GM19035 (cell line): ENCODE data around the gene ADAMTS15.
"Not testable (repeated sequence)": the region's sequence is repeated elsewhere in the genome, so short reads cannot be mapped to it uniquely, and the experiment has no call there.

ENCODE experiments used
- ATAC-seq: cut with Tn5 transposase; IDR thresholded peaks from one replicate; pipeline ENCODE4 v1.9.1; 2021; ENCODE audit not compliant: unreplicated experiment

Gene ADAMTS15

DNA sequence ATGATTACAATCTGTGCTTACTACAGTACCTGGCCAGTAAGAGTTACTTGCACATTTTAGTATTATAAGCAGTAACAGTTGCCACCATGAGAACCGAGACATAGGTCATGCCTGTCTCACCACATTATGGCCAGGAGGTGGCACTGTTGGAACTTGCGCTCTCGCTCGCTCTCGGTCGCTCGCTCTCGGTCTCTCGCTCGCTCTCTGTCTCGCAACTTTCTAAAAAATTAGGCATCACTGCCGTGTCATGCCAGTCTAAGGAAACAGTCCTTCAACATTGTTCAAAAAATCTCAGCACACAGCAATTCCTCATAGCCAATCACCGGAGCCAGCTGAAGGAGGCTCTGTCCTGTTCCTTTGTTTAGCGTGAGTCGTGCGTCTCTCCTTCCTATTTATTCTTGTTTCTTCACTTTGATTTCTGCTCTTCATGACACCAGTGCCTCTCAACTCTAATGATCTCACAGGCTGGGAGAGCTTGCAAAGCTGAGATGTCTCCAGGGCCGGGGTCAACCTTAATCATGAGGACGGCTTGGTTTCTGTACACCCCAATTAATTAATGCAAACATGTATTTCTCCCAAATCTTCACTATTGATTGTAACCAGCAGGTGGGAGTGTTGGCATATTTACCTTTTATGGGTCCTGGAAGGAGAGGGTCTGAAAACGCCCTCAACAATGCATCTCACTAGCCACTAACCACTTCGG, 13.8 kb upstream of the ADAMTS15 start:
- peak; percentile 87 for ATAC-seq

DNA sequence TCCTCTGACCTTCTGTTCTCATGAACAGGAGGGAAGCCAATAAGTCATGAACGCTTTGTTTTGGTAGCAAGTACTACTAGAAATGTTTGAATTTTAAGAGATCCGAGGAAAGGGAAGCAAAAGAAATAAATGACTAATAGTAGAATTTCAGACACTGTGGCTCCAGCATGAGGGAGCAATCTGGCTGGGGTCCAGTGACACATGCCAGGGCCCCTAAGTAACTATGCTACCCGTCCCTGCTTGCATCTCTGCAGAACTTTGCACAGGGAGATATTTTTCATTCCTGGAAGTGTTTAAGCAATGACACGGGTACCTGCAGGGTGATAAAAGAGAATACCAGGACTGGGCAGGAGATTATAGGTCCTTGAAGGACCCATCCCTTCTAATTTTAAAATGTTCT, 12.8 kb upstream of the ADAMTS15 start:
- ATAC-seq: no peak

DNA sequence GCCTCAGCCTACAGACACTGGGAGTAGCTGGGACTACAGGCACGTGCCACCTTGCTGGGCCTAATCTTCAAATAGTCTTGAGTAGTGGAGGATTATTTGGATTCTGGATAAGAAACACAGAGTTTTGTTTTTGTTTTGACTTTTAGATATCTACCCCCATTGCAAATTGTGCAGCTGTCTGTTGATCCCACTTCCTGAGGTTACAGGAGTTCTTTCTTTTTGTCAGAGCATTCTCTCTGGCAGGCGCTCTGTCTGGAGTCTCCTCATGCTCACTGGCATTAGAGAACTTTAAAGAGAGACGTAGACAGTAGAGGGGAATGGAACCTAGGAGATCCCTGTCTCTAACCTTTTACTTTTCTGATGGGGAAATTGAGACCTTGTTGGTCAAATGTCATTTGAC, 12.3 kb upstream of the ADAMTS15 start:
- ATAC-seq: no peak

DNA sequence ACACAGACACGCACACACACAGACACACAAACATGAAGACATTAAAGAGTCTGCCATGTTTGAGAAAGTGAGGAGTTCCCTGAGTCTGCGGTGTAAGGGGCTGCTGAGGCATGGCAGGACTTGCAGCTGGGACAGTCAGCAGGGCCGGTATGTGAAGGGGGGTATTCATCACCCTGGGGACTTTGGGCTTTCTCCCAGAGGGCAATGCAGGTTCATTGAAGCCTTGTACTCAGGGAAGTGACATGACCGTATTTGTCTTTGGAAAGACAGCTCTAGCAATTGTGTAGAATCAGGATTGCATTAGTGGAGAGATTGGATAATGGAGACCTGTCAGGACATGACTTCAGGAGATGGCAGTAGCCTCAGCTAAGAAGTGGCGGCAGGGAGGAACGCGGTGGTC, 10.6 kb upstream of the ADAMTS15 start:
- ATAC-seq: no peak

DNA sequence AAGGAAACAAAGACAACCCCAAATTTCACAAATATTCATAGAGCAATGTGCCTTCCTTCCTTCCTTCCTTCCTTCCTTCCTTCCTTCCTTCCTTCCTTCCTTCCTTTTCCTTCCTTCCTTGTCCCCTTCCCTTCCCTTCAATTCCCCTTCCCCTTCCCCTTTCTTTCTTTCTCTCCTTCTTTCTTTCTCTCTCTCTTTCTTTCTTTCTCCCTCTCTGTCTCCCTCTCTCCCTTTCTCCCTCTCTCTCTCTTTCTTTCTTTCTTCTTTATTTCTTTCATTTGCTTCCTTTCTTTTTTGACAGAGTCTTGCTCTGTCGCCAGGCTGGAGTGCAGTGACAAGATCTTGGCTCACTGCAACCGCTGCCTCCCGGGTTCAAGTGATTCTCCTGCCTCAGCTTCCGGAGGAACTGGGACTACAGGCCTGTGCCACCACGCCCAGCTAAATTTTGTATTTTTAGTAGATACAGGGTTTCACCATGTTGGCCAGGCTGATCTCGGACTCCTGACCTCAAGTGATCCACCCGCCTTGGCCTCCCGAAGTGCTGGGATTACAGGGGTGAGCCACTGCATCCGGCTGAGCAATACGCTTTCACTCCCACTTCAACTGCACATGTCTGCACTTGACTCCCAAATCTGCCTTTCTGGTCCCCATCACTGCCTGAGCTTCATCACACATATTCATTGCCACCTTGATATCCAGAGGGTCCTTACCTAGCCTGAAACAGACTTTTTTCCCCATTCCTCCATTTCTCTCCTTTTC, 9.9 kb upstream of the ADAMTS15 start:
- ATAC-seq: not testable (repeated sequence)

DNA sequence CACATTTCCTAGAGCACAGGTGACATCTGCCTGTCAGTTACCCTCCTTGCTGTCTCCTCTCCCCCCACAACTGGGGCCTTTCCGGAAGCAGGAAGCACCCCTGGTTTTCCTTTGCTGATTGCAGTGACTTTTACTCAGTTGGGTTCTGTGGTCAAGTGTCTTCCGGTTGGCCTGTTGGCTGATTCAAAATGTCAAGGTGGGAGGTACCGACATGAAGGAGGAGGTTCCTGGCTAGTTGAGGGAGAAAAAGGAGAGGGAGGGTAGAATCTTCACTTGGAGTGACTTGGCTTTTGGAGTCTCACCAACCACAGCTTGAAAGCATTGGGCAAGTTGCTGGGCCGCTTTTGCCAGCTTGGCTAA, 9.3 kb upstream of the ADAMTS15 start:
- ATAC-seq: no peak

DNA sequence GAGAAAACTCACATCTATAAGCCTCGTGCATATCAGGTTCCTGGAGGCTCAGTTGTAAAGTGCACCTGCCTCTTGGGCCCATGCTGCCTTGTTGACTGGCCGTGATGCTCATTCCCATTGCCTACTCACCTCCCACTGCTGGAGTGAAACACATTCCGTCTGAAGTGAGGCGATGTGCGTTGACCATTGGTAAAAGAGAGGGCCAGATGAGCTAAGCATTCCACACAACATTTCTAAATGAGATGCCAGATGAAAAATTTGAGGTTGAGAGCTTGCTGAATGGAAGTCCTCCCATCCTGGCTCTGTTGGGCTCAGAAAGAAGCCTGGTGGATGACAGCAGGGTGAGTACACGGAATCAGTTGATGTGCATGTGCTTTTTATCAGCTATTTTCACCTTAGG, 8.6 kb upstream of the ADAMTS15 start:
- ATAC-seq: no peak

DNA sequence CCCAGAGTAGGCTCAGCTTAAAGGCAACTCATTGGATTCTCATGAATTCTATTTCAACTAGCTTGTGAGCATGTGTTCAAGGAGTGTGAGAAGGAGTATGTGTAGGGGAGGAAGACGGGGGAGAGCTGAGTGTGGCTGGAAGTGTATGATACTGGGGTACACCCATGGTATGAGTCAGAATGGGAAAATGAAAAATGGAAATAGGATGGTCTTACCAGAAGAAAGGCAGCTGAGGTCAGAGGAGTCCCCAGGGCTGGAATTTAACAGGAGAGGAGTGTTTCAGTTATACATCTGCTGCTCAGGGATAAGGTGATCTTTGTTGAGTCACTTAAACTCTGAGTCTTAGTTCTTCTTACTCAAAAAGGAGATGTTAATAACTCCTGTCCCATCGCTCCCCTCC, 6.7 kb upstream of the ADAMTS15 start:
- no peak for ATAC-seq

DNA sequence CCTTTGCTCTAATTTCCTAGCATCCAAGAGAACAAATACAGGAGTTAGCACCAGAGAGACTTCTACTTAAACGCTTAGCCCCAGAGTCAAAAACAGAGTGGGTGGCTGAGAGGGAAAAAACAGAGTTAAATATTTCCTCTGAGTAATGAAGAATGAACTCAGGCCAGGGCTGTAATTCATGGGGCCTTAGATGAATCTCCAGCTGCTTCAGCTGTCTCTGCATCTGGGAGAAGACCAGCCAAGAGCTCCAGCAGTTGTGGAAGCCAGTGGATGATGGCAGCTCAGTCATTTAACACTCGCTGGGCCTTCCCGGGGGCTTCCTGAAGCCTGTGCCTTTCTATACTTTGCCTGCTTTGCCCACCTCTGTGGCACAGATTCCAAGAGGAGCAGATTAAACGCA, 5.7 kb upstream of the ADAMTS15 start:
- no peak for ATAC-seq

DNA sequence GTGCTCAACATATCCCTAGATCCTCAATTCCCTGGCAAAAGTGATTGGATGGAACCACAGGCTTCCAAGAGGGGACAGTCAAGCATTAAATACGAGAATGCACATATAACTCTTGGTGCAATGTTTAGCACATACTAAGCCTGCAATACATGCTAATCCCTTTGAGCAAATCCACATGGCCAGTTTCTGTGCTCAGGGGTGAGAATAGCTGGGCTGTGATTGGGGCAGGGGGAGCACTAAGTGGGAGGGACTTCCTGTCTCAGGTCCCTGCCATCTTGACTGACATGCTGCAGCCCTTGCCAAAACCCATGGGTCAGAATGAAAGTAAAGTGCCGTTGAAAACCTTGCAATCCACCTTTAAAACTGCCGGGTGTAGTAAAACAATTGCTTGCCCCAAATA, 2.7 kb upstream of the ADAMTS15 start:
- no peak for ATAC-seq

DNA sequence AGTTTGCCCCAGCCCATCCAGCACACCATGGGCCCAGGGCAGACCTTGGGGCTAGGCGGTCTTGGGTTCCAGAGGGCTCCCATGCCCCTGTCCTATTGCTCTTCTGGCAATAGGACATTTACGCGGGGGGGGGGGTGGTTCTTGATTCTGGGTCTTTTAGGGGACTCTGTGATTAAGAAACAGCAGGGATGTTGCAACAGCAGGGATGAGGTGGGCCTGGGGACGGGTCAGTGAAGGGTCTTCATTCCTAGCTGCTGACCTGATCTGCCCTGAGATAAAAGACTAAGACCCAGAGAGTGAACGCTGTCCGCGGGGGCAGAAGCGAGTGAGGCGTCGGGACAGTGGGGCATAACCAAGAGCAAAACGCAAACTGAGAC, 418 bp upstream of the ADAMTS15 start:
- no peak for ATAC-seq

DNA sequence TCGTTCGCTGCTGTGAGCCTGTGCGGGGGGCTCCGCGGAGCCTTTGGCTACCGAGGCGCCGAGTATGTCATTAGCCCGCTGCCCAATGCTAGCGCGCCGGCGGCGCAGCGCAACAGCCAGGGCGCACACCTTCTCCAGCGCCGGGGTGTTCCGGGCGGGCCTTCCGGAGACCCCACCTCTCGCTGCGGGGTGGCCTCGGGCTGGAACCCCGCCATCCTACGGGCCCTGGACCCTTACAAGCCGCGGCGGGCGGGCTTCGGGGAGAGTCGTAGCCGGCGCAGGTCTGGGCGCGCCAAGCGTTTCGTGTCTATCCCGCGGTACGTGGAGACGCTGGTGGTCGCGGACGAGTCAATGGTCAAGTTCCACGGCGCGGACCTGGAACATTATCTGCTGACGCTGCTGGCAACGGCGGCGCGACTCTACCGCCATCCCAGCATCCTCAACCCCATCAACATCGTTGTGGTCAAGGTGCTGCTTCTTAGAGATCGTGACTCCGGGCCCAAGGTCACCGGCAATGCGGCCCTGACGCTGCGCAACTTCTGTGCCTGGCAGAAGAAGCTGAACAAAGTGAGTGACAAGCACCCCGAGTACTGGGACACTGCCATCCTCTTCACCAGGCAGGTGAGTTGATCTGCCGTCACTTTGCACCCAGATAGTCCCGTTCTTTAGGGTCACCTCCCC, 1.0 kb downstream of the ADAMTS15 start:
- no peak for ATAC-seq

DNA sequence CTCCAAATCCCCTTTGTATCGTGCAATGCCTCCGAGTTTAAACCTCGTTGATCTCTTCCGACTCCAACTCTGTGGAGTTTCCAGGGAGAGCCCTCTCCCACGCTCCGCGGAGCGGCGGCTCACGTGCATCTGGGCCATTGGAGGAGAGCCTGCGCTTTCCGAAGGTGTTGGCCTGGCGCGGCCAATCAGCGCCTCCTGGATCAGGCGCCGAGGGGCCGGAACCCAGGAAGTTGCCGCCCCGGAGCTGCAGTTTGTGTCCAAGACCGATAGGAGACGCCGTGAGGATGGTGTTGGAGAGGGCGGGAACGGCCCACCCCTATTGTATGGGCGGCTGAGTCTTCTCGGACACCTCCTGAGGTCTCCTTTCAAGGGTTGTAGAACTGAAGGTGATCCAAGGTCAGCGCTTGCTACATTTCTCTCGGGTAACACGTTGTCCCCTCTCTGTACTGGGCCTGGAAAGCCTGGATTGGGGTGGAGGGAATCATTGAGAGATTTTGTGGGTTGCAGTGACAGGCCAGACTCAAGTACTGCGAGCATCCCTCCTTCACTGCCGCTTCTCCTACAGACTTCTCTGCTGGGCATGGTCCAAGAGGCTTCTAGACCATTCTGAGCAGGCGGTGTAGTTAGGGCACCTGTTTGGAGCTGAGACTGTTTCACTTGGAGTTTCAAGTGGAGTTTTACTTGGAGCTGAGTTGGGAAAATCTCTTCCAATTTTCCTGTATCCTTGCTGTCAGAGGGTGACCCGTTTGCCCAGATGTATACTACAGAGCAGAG, 1.7 kb downstream of the ADAMTS15 start:
- ATAC-seq: no peak

DNA sequence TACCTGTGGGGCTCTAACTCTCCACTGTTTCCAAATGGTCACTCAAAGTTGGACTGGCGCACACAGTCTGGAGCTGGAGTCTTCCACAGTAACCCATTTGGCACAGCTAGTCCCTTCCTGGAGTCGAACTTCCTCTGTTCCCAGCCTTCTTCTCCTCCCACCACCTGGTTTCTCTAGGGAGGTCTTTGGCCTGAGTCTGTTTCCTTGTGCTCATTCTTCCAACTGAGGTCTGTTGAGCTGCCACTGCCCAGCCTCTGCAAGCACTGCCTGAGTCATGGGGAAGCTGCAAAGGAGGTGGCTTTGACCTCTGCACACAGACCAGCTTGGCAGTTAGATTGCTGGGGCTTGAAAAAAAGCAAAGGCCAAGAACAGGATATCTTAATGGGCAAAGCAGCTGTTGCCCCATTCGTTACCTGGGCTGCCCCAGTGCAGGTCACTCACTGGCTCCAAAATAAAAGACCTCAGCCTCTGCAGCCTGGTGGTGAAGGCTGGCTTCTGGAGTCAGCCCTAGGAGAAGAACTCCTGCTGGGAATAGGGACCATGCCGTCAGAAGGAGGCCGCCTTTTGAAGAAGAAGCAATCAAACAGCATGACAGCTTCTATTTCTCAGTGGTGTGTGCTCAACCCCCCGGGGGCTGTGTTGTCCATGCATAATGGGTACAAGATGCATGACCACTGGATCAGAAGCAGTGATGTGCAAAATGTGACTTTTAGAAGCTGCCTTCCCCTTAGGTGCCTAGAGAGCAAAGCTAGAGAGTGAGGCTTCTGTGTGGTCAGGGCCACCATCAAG, 3.0 kb downstream of the ADAMTS15 start:
- ATAC-seq: no peak

DNA sequence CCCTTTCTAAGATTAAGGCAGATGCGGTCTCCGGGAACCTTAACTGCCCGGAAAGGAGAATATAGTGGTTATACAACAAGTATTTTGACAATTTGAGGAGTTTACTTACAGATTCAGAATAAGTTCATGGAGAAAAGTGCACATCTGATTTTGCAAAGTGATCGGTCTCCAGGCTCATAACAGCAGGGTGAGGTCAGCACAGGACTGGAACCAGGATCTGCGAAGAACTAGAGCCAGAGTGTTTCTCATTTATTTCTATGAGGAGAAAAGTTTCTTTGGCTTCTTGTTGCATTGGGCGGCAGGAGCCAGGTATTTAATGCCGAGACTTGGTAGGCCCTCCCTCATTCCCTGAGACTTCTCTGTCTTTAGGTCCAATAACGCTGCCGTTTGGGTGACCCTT, 3.7 kb downstream of the ADAMTS15 start:
- no peak for ATAC-seq

DNA sequence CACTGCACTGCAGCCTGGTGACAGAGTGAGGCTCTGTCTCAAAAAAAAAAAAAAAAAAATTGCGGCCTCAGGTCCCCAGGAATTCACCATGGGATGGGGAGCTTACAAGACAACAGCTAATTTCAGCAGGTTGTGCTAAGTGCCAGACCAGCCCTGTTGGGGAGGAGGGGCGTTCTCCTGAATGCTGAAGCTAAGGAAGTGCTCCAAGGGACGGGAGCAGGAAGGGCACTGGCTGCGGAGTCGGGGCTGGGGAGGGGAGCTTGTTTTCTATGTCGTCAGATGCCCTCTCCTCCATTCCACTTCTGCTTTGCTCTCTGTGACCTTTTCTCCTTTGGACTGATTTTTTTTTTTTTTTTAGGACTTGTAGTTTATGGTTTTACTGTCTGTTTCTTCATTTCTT, 4.5 kb downstream of the ADAMTS15 start:
- no peak for ATAC-seq

DNA sequence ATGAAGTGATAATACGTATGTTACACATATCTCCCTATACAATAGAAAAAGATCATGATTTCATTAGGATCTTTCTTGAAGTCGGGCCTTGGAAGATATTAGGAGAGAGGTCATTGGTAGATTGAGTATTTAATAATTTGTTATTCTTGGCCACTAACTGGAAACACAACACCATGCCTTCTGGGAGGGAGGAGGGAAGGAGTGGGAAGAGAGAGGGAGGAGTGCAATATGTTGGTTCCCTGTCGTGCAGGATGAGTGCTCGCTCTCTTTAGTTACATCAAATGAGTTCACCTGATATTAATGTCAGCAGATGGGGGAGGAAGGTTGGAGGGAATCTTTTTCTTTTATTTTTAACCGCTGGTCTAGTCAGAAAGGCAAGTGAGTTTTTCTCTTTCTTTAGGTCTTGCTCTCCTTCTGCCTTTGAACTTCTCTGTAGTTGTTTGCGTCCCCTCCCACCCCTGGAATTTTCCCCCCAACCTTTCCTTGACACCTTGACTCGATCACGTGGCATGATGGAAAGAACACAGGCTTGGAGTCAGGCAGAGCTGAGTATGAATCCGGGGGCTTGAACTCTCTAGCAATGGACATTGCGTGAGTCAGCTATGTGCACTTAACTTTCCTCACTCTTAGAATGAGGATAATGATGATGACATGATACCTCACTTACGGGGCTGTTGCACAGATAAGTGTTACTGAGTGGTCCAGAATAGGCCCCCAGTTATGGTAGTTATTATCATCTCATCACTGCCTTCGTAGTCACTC, 6.2 kb downstream of the ADAMTS15 start:
- ATAC-seq: no peak

DNA sequence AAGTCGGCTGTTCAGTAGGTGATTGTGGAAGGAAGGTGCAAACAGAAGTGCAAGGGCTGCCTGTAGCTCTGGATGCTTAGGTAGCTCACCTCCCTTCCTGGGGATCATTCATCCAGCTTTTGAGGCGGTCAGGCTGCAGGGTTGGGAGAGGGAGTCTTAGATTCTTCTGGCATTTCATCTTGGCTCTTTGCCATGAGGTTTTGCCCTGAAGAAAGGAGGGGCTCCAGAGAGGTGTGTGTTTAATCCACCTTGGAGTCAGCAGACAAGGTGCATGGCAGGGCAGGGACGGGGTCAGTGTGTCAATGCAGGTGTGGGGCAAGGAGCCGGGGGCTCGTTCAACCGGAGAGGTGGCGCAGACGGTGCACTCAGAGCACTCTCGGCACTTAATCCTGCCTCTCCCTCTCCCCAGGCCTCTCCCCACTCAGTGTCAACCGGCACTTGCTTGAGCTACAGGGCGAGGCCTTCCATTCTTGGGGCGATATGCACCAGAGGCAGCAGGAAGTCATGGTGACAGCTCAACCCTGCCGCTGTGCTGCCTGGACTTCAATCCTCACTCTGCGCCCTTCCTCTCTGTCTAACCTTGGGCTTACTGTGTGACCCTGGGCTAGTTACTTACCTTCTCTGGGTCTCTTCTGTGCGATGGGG, 7.2 kb downstream of the ADAMTS15 start:
- no peak for ATAC-seq

DNA sequence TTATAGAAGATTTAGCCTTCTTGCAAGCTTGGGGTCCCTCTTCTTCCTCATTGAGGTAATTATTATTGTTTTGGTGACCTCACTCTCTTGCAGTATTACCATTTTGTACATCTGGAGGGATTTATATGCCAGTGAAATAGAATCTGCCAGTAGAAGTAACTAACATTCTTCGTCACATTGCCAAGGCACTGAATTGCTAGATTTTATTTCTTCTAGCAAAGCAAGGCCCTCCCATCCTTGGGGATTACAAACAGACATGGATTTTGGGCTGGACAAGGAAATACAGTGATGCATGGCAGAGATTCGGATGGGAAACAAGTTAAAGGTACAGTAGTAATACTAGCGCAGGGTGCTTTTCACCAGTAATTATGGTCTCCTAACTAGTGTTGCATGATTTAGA, 7.8 kb downstream of the ADAMTS15 start:
- no peak for ATAC-seq
